Skeletal muscle satellite cell (primary cell): Measurements from ENCODE around the gene PIM3.

Experiments used
- H3K27me3 ChIP-seq: 2 replicates; pipeline ENCODE4 v1.7.0; 2013; ENCODE audit warnings: low read length; ENCODE audit not compliant: control insufficient read depth, insufficient read depth
- H3K36me3 ChIP-seq: 2 replicates; pipeline ENCODE4 v1.7.0; 2013; ENCODE audit warnings: mild to moderate bottlenecking, control low read depth, low read length; ENCODE audit not compliant: insufficient read depth
- H3K4me1 ChIP-seq: 2 replicates; pipeline ENCODE4 v1.7.0; 2013; ENCODE audit warnings: low read length; ENCODE audit not compliant: control insufficient read depth, insufficient read depth
- H3K4me2 ChIP-seq: 2 replicates; pipeline ENCODE4 v1.7.0; 2013; ENCODE audit warnings: mild to moderate bottlenecking, low read length
- H3K4me3 ChIP-seq: 2 replicates; pipeline ENCODE4 v1.7.0; 2013; ENCODE audit warnings: low read length
- H3K9ac ChIP-seq: 2 replicates; pipeline ENCODE4 v1.7.0; 2013; ENCODE audit warnings: mild to moderate bottlenecking, low read depth, low read length, moderate library complexity
- H3K9me3 ChIP-seq: replicated peaks from 2 replicates; pipeline ENCODE4 v1.7.0; 2013; ENCODE audit warnings: mild to moderate bottlenecking, control low read depth, low read length

PIM3 gene

DNA sequence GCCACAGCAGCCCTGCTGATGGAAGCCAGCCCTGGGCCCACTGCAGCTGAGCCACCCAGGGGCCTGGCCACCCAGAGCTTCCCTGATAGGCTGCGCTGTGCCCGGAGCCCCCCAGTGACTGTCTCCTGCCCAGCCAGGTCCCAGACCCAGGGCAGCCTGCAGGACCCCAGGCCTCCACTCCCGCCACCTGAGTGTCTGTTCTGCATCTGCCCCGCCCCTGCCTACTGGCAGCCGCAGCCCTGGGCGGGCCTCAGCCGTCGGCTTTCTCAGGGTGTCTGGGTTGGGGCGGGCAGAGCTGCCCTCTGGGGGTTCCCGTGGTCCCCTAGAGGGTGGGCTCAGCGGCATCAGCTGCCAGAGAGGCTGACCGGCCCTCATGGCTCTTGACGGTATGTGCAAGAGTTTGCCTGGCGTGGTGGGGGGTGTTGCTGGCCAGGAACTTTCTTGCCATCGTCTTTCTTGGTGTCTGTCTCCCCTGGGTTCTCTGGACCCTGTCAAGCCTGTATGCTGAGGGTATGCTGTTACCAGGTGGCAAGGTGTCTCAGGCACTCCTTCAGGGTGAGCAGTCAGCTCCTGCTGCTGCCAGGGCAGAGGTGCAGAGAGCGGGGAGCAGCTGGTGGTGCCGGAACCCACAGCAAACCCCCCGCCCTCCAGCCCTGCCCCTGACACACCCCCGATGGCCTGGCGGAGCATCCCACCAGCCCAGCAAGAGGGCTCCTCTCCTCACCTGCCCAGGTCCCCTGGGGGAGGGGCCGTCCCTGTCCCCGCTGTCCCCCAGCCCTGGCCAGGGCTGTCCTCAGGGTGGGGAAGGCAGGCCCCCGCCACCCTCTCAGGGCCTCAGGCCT is 12.2 kb upstream of the PIM3 start:
- H3K4me3 ChIP-seq = no peak overlapping the region
- no peaks in the 10 kb centered on the region for H3K27me3 ChIP-seq
- no peak overlapping the region for H3K4me2 ChIP-seq
- H3K9me3 ChIP-seq = no peaks in the 10 kb centered on the region
- H3K4me1 ChIP-seq = peaks cover 14% of the 10 kb centered on the region
- H3K36me3 ChIP-seq = no peaks in the 10 kb centered on the region
- H3K9ac ChIP-seq = no peak overlapping the region

DNA sequence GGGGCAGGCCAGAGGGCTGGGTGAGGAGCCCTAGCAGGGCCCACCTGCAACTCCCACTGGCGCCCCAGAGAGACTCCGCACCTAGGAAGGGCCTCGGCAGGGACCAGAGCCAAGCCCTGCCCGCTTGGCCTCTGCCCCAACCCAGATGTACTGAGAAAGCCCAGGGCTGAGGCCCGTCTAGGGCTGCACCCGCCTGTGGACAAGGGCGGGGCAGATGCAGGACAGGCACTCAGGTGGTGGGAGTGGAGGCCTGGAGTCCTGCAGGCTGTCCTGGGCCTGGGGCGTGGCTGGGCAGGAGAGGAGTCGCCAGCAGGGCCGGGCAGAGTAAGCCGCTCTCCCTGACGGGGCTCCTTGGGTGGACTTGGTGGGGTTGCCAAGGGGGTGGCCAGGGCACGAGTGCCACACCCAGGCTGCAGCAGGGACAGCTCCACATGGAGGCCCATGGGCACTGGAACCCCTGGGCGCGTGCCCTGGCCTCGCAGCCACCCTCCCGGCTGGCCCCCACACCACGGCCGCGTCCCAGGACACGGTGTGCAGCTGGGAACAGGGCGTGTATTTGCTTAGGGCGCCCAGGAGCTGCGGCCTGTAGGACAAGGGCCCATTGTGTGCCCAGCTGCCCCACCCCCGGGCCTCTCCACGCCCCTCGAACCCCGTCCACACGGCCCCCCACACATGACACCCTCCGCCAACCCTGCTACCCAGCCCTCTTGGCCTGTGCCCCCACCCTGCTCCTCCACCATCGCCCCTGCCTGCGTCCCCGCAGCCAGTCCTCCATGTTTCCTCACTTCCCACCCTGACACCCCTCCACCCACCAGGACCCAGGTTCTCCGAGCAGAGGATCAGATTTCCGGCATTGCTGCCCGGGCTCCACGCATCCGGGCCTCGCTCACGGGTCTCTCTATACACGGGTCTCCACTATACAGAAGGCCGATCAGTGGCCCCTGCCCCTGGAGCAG is 11.3 kb upstream of the PIM3 start:
- Histone ChIP-seq H3K4me1 (peaks cover 15% of the 10 kb centered on the region), H3K4me2 (no peak overlapping the region), H3K36me3 (no peaks in the 10 kb centered on the region), H3K27me3 (no peaks in the 10 kb centered on the region), H3K9me3 (no peaks in the 10 kb centered on the region), H3K9ac (no peak overlapping the region), H3K4me3 (no peak overlapping the region)

- Histone ChIP-seq H3K27me3 (no peaks in the 10 kb centered on the region), H3K4me2 (no peak overlapping the region), H3K36me3 (no peaks in the 10 kb centered on the region), H3K9me3 (no peaks in the 10 kb centered on the region), H3K4me3 (no peak overlapping the region), H3K9ac (no peak overlapping the region), H3K4me1 (peaks cover 18% of the 10 kb centered on the region)
Observed at GRCh38 chr22:49949914-49950292, 10.7 kb upstream of the PIM3 start.

- peaks cover 18% of the 10 kb centered on the region for H3K4me1 ChIP-seq
- H3K27me3 ChIP-seq = no peaks in the 10 kb centered on the region
- no peak overlapping the region for H3K4me3 ChIP-seq
Observed at GRCh38 chr22:49950396-49950994, 10.1 kb upstream of the PIM3 start.

DNA sequence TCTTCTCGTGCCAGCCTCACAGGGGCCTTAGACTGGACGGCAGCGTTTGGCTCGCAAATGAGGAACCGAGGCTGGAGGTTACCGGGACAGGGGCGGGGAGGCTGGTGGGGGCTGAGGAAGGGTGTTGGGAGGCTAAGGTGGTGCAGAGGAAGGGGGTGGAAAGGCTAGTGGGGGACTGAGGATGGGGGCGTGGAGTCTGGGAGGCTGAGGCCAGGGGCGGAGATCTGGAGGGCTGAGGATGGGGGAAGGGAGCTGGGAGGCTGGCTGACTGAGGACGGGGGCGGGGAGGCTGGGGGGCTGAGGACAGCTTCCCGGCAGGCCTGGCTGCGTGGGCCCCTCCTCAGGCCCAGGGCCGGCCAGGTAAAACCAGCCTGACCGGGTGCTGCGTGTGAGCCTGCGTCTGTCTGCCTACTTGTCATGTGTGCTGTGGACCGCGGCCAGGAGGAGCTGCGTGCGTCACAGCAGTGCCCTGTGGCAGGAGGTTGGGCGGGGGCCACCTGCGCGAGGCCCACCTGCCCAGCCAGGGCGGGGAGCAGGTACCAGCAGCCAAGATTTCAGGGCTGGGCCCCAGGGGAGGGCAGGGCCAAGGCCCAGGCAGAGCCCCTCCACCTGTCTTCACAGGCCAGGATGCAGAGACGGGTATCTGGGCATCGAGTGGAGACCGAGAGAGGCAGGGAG is 9.4 kb upstream of the PIM3 start:
- Histone ChIP-seq H3K9ac (no peak overlapping the region), H3K4me2 (no peak overlapping the region), H3K4me1 (peaks cover 18% of the 10 kb centered on the region), H3K36me3 (no peaks in the 10 kb centered on the region), H3K27me3 (no peaks in the 10 kb centered on the region), H3K9me3 (no peaks in the 10 kb centered on the region), H3K4me3 (no peak overlapping the region)

More at GRCh38 chr22:49950396-49950994, 10.1 kb upstream of the PIM3 start:
- Histone ChIP-seq H3K4me2 (no peak overlapping the region), H3K9ac (no peak overlapping the region), H3K9me3 (no peaks in the 10 kb centered on the region), H3K36me3 (no peaks in the 10 kb centered on the region)

- Histone ChIP-seq H3K4me2 (no peak overlapping the region), H3K9ac (peak overlapping the region; percentile 33), H3K4me1 (peaks cover 18% of the 10 kb centered on the region), H3K36me3 (no peaks in the 10 kb centered on the region), H3K27me3 (no peaks in the 10 kb centered on the region), H3K9me3 (no peaks in the 10 kb centered on the region), H3K4me3 (no peak overlapping the region)
Observed at GRCh38 chr22:49951678-49951985, 8.9 kb upstream of the PIM3 start.

GRCh38 chr22:49951986-49952896 is 8.3 kb upstream of the PIM3 start:
- no peaks in the 10 kb centered on the region for H3K36me3 ChIP-seq
- H3K4me3 ChIP-seq = no peak overlapping the region
- H3K27me3 ChIP-seq = no peaks in the 10 kb centered on the region
- H3K4me1 ChIP-seq = peaks cover 18% of the 10 kb centered on the region
- no peaks in the 10 kb centered on the region for H3K9me3 ChIP-seq
- peak overlapping the region; percentile 33 for H3K9ac ChIP-seq
- no peak overlapping the region for H3K4me2 ChIP-seq

DNA sequence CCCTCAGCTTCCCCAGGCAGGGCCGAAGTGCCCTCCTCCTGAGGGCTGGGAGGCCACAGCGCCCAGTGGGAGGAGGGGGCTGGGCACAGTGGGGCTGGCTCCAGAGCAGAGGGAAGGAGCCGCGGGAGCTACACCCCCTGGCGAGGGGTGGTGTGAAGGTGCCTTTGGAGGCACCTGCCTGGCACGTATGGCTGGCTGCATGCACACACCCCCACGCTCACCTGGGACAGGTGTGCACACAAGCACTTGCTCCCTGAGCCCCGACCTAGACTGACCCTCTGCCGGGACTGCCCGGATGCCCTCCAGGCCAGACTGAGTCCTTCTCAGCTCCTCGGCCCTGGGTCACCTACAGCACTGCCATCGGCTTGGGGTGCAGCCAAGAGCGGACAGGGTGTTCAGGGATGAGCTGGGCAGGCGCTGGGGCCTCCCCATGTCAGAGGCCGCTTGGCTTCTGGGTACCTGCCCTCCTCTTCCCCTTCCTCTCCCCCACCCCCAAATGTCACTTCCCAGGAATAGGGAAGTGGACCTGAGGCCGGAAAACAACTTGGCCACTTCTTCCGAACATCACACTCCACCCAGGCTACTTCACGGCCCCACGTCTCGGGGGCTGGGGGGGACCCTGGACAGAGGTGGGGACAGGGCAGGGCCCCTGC is 7.4 kb upstream of the PIM3 start:
- Histone ChIP-seq H3K9ac (no peak overlapping the region), H3K27me3 (no peaks in the 10 kb centered on the region)

DNA sequence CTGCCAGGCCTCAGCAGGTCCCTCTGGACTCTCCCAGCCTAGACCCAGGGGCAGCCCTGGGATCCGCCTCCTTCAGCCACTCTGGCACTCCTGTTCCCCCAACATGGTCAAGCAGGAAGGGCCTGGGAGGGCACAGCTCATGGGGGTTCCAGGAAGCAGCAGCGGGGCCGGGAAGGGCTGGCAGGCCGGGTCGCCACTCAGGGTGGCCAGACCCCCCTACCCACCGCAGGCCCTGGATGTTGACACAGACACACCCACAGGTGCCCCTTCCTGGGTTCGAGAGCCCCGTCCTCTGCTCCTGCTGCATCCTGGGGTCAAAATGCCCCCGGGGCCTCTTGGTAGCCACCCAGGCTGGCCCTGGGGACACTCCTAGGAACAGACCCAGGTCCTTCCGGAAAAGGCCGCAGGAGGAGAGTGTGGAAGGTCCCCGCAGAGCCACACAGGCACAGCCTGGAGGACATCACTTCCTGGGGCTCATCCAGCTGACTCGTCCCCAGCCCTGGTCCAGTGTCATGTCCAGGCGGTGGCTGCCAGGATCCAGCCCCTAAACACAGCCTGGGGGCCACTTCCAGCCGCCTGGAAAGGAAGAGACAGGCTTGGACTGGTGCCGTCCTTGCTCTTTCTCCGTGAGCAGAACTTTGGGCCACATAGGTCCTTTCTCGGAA is 6.8 kb upstream of the PIM3 start:
- no peaks in the 10 kb centered on the region for H3K9me3 ChIP-seq
- no peaks in the 10 kb centered on the region for H3K36me3 ChIP-seq
- H3K4me2 ChIP-seq = no peak overlapping the region
- H3K4me1 ChIP-seq = peaks cover 18% of the 10 kb centered on the region
- H3K27me3 ChIP-seq = no peaks in the 10 kb centered on the region
- no peak overlapping the region for H3K9ac ChIP-seq
- H3K4me3 ChIP-seq = no peak overlapping the region

More for the DNA sequence above, 7.4 kb upstream of the PIM3 start:
- Histone ChIP-seq H3K36me3 (no peaks in the 10 kb centered on the region), H3K4me2 (no peak overlapping the region), H3K4me3 (no peak overlapping the region), H3K4me1 (peaks cover 18% of the 10 kb centered on the region), H3K9me3 (no peaks in the 10 kb centered on the region)

DNA sequence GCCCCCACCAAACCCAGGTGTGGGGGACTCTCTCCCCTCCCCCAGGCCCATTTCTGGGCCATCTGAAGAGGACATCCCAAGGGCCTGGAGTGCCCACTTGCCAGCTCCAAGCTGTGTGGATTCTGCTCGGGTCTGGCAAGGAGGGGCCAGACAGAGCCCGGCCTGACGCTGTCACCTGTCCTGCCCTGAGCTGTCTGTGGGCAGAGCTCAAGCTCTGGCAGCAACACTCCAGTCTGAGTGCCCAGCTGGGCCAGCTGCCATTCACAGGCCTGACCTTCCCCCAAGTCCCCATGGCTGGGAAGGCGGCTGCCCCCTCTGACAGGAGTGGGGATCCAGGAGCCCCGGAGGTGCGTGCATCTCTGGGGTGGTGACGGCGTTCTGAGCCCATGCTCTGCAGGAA is 6.2 kb upstream of the PIM3 start:
- Histone ChIP-seq H3K4me1 (peaks cover 19% of the 10 kb centered on the region), H3K27me3 (no peaks in the 10 kb centered on the region), H3K9ac (no peak overlapping the region), H3K9me3 (no peaks in the 10 kb centered on the region), H3K4me3 (no peak overlapping the region), H3K4me2 (no peak overlapping the region), H3K36me3 (no peaks in the 10 kb centered on the region)
